ENCODE results near the gene FGD4.

FGD4 gene

GRCh38 chr12:32400866-32401265, 1.5 kb downstream of the FGD4 start:
- no peak overlapping the region for H2AFZ ChIP-seq (ENCODE audit: low read depth, low read length)
- ATAC-seq (ENCODE audit: insufficient read depth, low read depth) = no peak
- H3K9ac ChIP-seq (ENCODE audit: low read depth, low read length) = no peak overlapping the region
- H3K4me1 ChIP-seq (ENCODE audit: insufficient read depth, low read length) = peaks cover 14% of the 10 kb centered on the region
- no peaks in the 10 kb centered on the region for H3K36me3 ChIP-seq (ENCODE audit: insufficient read depth, low read length)
- H3K79me2 ChIP-seq (ENCODE audit: insufficient read depth, low read length) = no peaks in the 10 kb centered on the region
- TF ChIP-seq EZH2 (IDR thresholded peaks at IDR 0.05; ENCODE audit: borderline replicate concordance, low read depth, low read length, severe bottlenecking) (no peak), CTCF (IDR thresholded peaks at IDR 0.05; ENCODE audit: borderline replicate concordance, extremely low read depth, low read length, poor library complexity, severe bottlenecking) (no peak)
- no peak for DNase-seq
- no peak overlapping the region for H3K27ac ChIP-seq (ENCODE audit: low read length)
- H3K9me3 ChIP-seq (ENCODE audit: insufficient read depth, low read length, severe bottlenecking) = no peaks in the 10 kb centered on the region
- no peaks in the 10 kb centered on the region for H4K20me1 ChIP-seq (ENCODE audit: insufficient read depth, low read length)
- peaks cover 21% of the 10 kb centered on the region for H3K27me3 ChIP-seq (ENCODE audit: insufficient read depth, low read length, poor library complexity)
- H3K4me3 ChIP-seq (ENCODE audit: low read depth in 1 of 2, low read length in 2 of 2) = no peak overlapping the region
- no peak overlapping the region for H3K4me2 ChIP-seq (ENCODE audit: insufficient read depth, low read length)

DNA sequence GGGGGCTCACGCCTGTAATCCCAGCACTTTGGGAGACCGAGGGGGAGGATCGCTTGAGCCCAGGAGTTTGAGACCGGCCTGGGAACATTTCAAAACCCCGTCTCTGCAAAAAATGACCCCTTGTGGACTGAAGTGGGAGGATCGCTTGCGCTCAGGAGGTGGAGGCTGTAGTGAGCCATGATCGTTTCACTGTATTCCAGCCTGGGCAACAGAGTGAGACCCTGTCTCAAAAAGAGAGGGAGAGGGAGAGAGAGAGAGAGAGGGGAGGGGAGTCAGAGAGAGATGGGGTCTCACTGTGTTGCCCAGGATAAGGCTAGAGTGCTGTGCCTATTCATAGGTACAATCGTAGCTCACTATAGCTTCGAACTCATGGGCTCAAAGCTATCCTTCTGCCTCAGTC, 2.8 kb downstream of the FGD4 start:
- peaks cover 14% of the 10 kb centered on the region for H3K4me1 ChIP-seq (ENCODE audit: insufficient read depth, low read length)
- TF ChIP-seq CTCF (IDR thresholded peaks at IDR 0.05; ENCODE audit: borderline replicate concordance, extremely low read depth, low read length, poor library complexity, severe bottlenecking) = no peak

GRCh38 chr12:32402946-32403345, 3.6 kb downstream of the FGD4 start:
- DNase-seq = no peak
- H3K79me2 ChIP-seq (ENCODE audit: insufficient read depth, low read length) = no peaks in the 10 kb centered on the region
- no peak overlapping the region for H2AFZ ChIP-seq (ENCODE audit: low read depth, low read length)
- no peaks in the 10 kb centered on the region for H3K9me3 ChIP-seq (ENCODE audit: insufficient read depth, low read length, severe bottlenecking)
- no peak overlapping the region for H3K4me2 ChIP-seq (ENCODE audit: insufficient read depth, low read length)
- TF ChIP-seq EZH2 (IDR thresholded peaks at IDR 0.05; ENCODE audit: borderline replicate concordance, low read depth, low read length, severe bottlenecking) = no peak
- TF ChIP-seq CTCF (IDR thresholded peaks at IDR 0.05; ENCODE audit: borderline replicate concordance, extremely low read depth, low read length, poor library complexity, severe bottlenecking) = no peak
- no peak overlapping the region for H3K4me3 ChIP-seq (ENCODE audit: low read depth in 1 of 2, low read length in 2 of 2)
- H3K27me3 ChIP-seq (ENCODE audit: insufficient read depth, low read length, poor library complexity) = peaks cover 21% of the 10 kb centered on the region
- peaks cover 14% of the 10 kb centered on the region for H3K4me1 ChIP-seq (ENCODE audit: insufficient read depth, low read length)
- no peak overlapping the region for H3K27ac ChIP-seq (ENCODE audit: low read length)
- H3K36me3 ChIP-seq (ENCODE audit: insufficient read depth, low read length) = no peaks in the 10 kb centered on the region
- no peak overlapping the region for H3K9ac ChIP-seq (ENCODE audit: low read depth, low read length)
- ATAC-seq (ENCODE audit: insufficient read depth, low read depth) = no peak
- H4K20me1 ChIP-seq (ENCODE audit: insufficient read depth, low read length) = no peaks in the 10 kb centered on the region

More for the DNA sequence above, 2.8 kb downstream of the FGD4 start:
- H3K79me2 ChIP-seq (ENCODE audit: insufficient read depth, low read length) = no peaks in the 10 kb centered on the region
- H3K27me3 ChIP-seq (ENCODE audit: insufficient read depth, low read length, poor library complexity) = peaks cover 21% of the 10 kb centered on the region
- ATAC-seq (ENCODE audit: insufficient read depth, low read depth) (no peak), DNase-seq (no peak)
- H3K27ac ChIP-seq (ENCODE audit: low read length) = no peak overlapping the region
- no peak overlapping the region for H3K4me2 ChIP-seq (ENCODE audit: insufficient read depth, low read length)
- no peaks in the 10 kb centered on the region for H3K36me3 ChIP-seq (ENCODE audit: insufficient read depth, low read length)
- H3K4me3 ChIP-seq (ENCODE audit: low read depth in 1 of 2, low read length in 2 of 2) = no peak overlapping the region
- no peaks in the 10 kb centered on the region for H3K9me3 ChIP-seq (ENCODE audit: insufficient read depth, low read length, severe bottlenecking)
- H3K9ac ChIP-seq (ENCODE audit: low read depth, low read length) = no peak overlapping the region
- H2AFZ ChIP-seq (ENCODE audit: low read depth, low read length) = no peak overlapping the region
- H4K20me1 ChIP-seq (ENCODE audit: insufficient read depth, low read length) = no peaks in the 10 kb centered on the region

GRCh38 chr12:32407795-32408194, 8.4 kb downstream of the FGD4 start:
- Histone ChIP-seq H3K4me3 (ENCODE audit: low read depth in 1 of 2, low read length in 2 of 2) (no peak overlapping the region), H3K9me3 (ENCODE audit: insufficient read depth, low read length, severe bottlenecking) (no peaks in the 10 kb centered on the region), H3K27ac (ENCODE audit: low read length) (no peak overlapping the region), H3K4me1 (ENCODE audit: insufficient read depth, low read length) (no peaks in the 10 kb centered on the region), H3K79me2 (ENCODE audit: insufficient read depth, low read length) (no peaks in the 10 kb centered on the region), H4K20me1 (ENCODE audit: insufficient read depth, low read length) (no peaks in the 10 kb centered on the region), H2AFZ (ENCODE audit: low read depth, low read length) (no peak overlapping the region), H3K9ac (ENCODE audit: low read depth, low read length) (no peak overlapping the region), H3K4me2 (ENCODE audit: insufficient read depth, low read length) (no peak overlapping the region), H3K36me3 (ENCODE audit: insufficient read depth, low read length) (no peaks in the 10 kb centered on the region), H3K27me3 (ENCODE audit: insufficient read depth, low read length, poor library complexity) (no peaks in the 10 kb centered on the region)
- TF ChIP-seq CTCF (IDR thresholded peaks at IDR 0.05; ENCODE audit: borderline replicate concordance, extremely low read depth, low read length, poor library complexity, severe bottlenecking) = no peak
- TF ChIP-seq EZH2 (IDR thresholded peaks at IDR 0.05; ENCODE audit: borderline replicate concordance, low read depth, low read length, severe bottlenecking) = no peak
- DNase-seq = no peak
- no peak for ATAC-seq (ENCODE audit: insufficient read depth, low read depth)
